ENCODE data around the gene USH2A. TPM values are rescaled to one million over a fixed set of nuclear protein-coding genes. Genes with fewer than 3 reads are reported as not detected.

Gene USH2A
- total RNA-seq, 1 donor from 2014 or later, result not detected

DNA sequence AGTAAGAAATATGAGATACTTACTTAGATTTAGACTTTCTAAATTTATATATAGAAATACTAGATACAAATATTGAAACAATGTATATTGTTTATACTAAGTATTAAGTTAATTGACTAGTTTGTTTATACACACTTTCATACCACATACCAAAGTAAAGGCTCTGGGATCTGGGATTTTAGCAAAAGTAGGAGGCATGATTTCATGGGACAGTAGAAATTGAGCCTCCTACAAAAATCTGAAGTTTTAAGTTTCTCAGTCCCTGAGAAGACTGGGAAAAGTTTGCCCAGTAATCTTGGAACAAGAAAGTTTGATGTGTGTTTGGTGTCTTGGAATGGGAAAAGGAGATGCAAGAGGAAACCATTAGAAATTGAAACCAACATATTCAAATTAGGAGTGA, 825.3 kb downstream of the USH2A start:
- no peak for ATAC-seq
- no peak for DNase-seq
- Histone ChIP-seq H3K4me1 (peaks cover 3% of the 10 kb centered on the region), H3K36me3 (peaks cover 17% of the 10 kb centered on the region), H3K27me3 (no peaks in the 10 kb centered on the region), H3K4me3 (no peak overlapping the region), H3K9me3 (no peaks in the 10 kb centered on the region), H3K27ac (no peak overlapping the region)
- TF ChIP-seq, protein P1, sequence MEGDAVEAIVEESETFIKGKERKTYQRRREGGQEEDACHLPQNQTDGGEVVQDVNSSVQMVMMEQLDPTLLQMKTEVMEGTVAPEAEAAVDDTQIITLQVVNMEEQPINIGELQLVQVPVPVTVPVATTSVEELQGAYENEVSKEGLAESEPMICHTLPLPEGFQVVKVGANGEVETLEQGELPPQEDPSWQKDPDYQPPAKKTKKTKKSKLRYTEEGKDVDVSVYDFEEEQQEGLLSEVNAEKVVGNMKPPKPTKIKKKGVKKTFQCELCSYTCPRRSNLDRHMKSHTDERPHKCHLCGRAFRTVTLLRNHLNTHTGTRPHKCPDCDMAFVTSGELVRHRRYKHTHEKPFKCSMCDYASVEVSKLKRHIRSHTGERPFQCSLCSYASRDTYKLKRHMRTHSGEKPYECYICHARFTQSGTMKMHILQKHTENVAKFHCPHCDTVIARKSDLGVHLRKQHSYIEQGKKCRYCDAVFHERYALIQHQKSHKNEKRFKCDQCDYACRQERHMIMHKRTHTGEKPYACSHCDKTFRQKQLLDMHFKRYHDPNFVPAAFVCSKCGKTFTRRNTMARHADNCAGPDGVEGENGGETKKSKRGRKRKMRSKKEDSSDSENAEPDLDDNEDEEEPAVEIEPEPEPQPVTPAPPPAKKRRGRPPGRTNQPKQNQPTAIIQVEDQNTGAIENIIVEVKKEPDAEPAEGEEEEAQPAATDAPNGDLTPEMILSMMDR (IDR thresholded peaks at IDR 0.05), result no peak
- intact Hi-C loops (cut with DNase I), result no loop called here

DNA sequence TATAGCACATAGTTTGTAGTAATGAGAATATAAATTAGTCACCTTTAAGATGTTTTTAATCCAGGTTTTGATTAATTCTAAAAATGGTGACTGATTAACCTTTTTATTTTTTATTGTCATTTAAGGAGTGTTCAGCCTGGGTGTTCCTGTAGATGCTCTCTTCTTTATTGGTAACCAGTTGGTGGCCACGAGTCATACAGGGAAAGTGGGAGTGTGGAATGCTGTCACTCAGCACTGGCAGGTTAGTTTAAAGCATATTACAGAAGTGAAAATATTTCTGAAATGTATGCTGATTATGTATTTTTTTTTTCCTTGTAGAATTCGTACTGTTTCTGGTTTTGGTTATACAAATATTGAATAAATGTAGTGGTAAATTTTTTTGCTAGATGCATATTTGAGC, 828.0 kb downstream of the USH2A start:
- TF ChIP-seq, protein P1 (IDR thresholded peaks at IDR 0.05), result no peak
- Histone ChIP-seq H3K36me3 (peaks cover 8% of the 10 kb centered on the region), H3K9me3 (no peaks in the 10 kb centered on the region), H3K4me1 (peaks cover 3% of the 10 kb centered on the region), H3K4me3 (no peak overlapping the region), H3K27me3 (no peaks in the 10 kb centered on the region), H3K27ac (no peak overlapping the region)
- intact Hi-C loops (cut with DNase I), result no loop called here
- ATAC-seq, result no peak
- no peak for DNase-seq

DNA sequence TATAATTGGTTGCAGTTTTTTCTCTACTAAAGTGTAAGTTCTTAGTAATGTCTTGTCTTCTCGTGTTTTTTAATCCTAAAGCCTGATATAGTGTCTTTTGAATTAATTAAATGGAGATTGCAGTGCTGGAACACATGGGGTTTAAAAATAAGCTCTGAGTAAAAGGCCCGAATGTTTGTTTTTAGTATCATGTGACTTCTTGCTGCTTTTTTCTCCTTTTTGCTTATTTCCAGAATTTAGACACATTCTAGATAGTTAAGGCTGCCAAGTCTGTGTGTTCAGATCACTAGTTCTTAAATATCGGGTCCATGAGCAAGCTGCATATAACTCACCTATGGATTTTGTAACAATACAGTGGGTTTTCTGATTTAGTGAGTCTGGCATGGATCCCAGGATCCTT, 828.6 kb downstream of the USH2A start:
- TF ChIP-seq, protein P1 (IDR thresholded peaks at IDR 0.05), result no peak
- intact Hi-C loops (cut with DNase I), result no loop called here
- Histone ChIP-seq H3K27me3 (no peaks in the 10 kb centered on the region), H3K27ac (no peak overlapping the region), H3K4me3 (no peak overlapping the region), H3K36me3 (peaks cover 8% of the 10 kb centered on the region), H3K9me3 (no peaks in the 10 kb centered on the region), H3K4me1 (peaks cover 3% of the 10 kb centered on the region)
- ATAC-seq (no peak), DNase-seq (no peak)

DNA sequence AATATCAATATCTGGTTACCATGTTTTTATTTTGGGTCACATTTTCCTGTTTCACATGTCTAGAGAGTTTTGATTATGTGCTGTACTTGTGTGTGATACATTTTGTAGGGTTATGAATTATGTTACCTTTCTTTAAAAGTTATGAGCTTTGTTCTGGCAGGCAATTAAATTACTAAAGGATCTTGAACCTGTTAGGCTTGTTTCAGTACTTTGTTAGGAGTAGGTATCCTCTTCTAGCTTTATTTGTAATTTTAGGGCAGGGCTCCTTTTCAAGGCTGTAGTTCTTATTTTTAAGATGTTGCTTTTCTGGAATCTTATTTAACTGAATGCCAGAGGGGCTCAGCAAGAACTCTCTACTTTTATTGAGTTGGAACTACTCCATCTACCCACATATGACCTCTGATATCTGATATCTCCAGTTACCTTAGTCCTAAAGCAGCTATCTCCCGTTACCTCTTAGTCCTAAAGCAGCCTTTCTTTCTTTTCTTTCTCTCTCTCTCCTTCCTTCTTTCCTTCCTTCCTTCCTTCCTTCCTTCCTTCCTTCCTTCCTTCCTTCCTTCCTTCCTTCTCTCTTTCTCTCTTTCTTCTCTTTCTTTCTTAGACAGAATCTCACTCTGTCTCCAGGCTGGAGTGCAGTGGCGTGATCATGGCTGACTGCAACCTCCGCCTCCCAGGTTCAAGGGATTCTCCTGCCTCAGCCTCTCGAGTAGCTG, 832.3 kb downstream of the USH2A start:
- DNase-seq, result no peak

DNA sequence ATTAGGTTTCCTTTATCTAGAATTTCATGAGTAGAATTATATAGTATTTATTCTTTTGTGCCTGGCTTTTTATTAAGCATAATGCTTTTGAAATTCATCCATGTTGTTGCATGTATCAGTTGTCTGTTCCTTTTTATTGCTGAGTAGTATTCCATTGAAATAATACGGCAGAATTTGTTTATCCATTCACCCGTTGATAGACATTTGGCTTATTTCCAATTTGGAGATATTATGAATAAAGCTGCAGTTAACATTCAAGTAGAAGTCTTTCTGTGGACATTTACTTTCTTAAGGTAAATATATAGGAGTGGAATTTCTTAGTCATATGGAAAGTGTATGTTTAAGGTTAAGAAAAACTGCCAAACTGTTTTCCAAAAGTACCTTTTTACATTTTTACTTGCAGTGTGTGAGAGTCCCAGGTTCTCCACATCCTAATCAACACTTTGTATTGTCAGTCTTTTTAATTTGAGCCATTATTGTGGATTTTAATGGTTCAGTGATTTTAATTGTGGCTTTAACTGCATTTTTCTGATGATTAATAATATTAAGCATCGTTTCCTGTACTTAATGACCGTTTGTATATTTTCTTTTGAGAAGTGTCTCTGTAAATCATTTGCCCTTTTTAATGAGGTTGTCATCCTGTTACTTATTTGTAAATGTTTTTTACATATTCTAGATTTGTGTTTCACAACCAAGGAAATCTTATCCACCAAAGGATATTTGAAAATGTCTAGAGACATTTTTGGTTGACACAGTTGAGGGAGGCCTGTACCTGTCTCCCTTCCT, 833.4 kb downstream of the USH2A start:
- DNase-seq (no peak), ATAC-seq (no peak)
- Histone ChIP-seq H3K27ac (no peak overlapping the region), H3K36me3 (peaks cover 9% of the 10 kb centered on the region), H3K4me3 (no peak overlapping the region), H3K4me1 (no peaks in the 10 kb centered on the region), H3K27me3 (no peaks in the 10 kb centered on the region), H3K9me3 (no peaks in the 10 kb centered on the region)
- intact Hi-C loops (cut with DNase I), result no loop called here
- TF ChIP-seq, protein P1 (IDR thresholded peaks at IDR 0.05), result no peak

More for the DNA sequence above, 832.3 kb downstream of the USH2A start:
- no peak overlapping the region for H3K4me3 ChIP-seq
- H3K4me1 ChIP-seq, result peaks cover 3% of the 10 kb centered on the region
- no peak for ATAC-seq
- H3K9me3 ChIP-seq, result no peaks in the 10 kb centered on the region
- TF ChIP-seq, protein P1 (IDR thresholded peaks at IDR 0.05), result no peak
- peaks cover 9% of the 10 kb centered on the region for H3K36me3 ChIP-seq
- intact Hi-C loops (cut with DNase I), result no loop called here
- H3K27ac ChIP-seq, result no peak overlapping the region
- no peaks in the 10 kb centered on the region for H3K27me3 ChIP-seq
